K562 treated with DMSO at 1 percent for 4 hours (cell line): ENCODE data around the gene ZBTB16. TPM values are rescaled to one million over a fixed set of nuclear protein-coding genes. Genes with fewer than 3 reads are reported as not detected.

Source experiments
- total RNA-seq: library from RNA; unstranded; fragments of 300-600 nt; gene quantifications from 2 replicates; pipeline ENCODE4 v1.2.3, GENCODE V29; 2022; ENCODE audit not compliant: insufficient read depth

The ZBTB16 gene
- total RNA-seq: not detected in 2 replicates

GRCh38 chr11:114059278-114059983 is at the start of gene ZBTB16:
ZBTB16 (plus strand) TSS chr11:114059711; CDS start chr11:114063301, 3,590 bp downstream.

GRCh38 chr11:114295676-114296604 is 236.4 kb downstream of the ZBTB16 start, which contains the start of gene NNMT:
NNMT (plus strand) TSS chr11:114296399; CDS start chr11:114296557, 158 bp downstream.

Other genes starting within 250 kb of the ZBTB16 start
- 10.6 and 11.5 TPM in 2 replicates for gene USP28, start 184.1 kb upstream of the ZBTB16 start, total RNA-seq
- not detected in 2 replicates for gene HTR3B, start 154.9 kb upstream of the ZBTB16 start, total RNA-seq
- gene HTR3A, start 84.6 kb upstream of the ZBTB16 start, total RNA-seq: not detected in 2 replicates
- 47.7 and 68.7 TPM in 2 replicates for gene NNMT, start 236.7 kb downstream of the ZBTB16 start, total RNA-seq